ENCODE measurements around the gene SEL1L2.

Gene SEL1L2

GRCh38 chr20:13865156-13865555 is 125.3 kb downstream of the SEL1L2 start:
- Histone ChIP-seq H3K9me3 (ENCODE audit: control insufficient read depth, insufficient read depth, low read depth, low read length) (no peaks in the 10 kb centered on the region), H3K4me3 (ENCODE audit: low read depth, low read length) (no peak overlapping the region), H3K36me3 (ENCODE audit: control insufficient read depth in 2 of 2, insufficient read depth in 1 of 2, low read length in 2 of 2) (no peaks in the 10 kb centered on the region), H3K4me1 (ENCODE audit: control insufficient read depth, insufficient read depth, low read length) (no peaks in the 10 kb centered on the region), H3K27ac (ENCODE audit: extremely low read depth, low read depth, low read length) (no peak overlapping the region)
- ChIA-PET CTCF (no interaction called here), POLR2A (no interaction called here)
- TF ChIP-seq ZNF202 (tag by site-specific recombination; IDR thresholded peaks at IDR 0.05; ENCODE audit: borderline replicate concordance) (no peak), ZNF777 (tag by site-specific recombination; IDR thresholded peaks at IDR 0.05; ENCODE audit: borderline replicate concordance) (no peak), ZNF18 (tag by site-specific recombination; IDR thresholded peaks at IDR 0.05) (no peak), ZNF148 (tag by site-specific recombination; IDR thresholded peaks at IDR 0.05; ENCODE audit: borderline replicate concordance) (no peak), ZNF274 (IDR thresholded peaks at IDR 0.05; ENCODE audit: low read length) (no peak), ZNF274 (tag by site-specific recombination; IDR thresholded peaks at IDR 0.05; ENCODE audit: borderline replicate concordance) (no peak), MYNN (tag by site-specific recombination; IDR thresholded peaks at IDR 0.05; ENCODE audit: borderline replicate concordance) (no peak), ZNF518A (tag by site-specific recombination; conservative IDR thresholded peaks at IDR 0.05; ENCODE audit: low read depth) (no peak), ZNF558 (tag by site-specific recombination; IDR thresholded peaks at IDR 0.05) (no peak), ZNF311 (tag by site-specific recombination; IDR thresholded peaks at IDR 0.05; ENCODE audit: borderline replicate concordance) (no peak), ZNF354C (tag by site-specific recombination; IDR thresholded peaks at IDR 0.05; ENCODE audit: borderline replicate concordance, low read depth) (no peak), ZNF585B (tag by site-specific recombination; IDR thresholded peaks at IDR 0.05) (no peak), KLF1 (tag by site-specific recombination; IDR thresholded peaks at IDR 0.05) (no peak), PBX3 (CRISPR knock-in tag; IDR thresholded peaks at IDR 0.05) (no peak), ZNF362 (tag by site-specific recombination; IDR thresholded peaks at IDR 0.05) (no peak), ZFP41 (tag by site-specific recombination; IDR thresholded peaks at IDR 0.05; ENCODE audit: borderline replicate concordance) (no peak)
